ENCODE measurements around the gene IRAK1BP1.

DNA sequence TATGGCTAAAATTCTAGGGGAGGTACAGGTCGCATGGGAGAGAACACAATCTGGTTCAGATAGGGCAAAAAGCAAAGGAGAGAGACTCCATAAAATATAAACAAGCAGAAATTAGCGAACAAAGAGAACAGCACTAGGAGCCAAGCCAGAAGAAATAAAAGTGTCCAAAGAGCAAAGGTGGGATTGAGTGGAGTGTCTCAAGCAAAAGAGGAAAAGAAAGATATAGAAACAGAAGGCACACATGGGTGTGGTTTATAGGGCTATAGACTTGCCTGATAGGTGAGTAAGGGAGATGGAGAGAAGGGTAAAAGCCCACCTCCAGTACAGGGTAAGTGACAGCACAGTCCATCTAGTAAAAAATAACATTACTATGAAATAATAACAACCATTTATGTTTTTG lies 36.5 kb upstream of the IRAK1BP1 start:
- TF ChIP-seq, protein P1, sequence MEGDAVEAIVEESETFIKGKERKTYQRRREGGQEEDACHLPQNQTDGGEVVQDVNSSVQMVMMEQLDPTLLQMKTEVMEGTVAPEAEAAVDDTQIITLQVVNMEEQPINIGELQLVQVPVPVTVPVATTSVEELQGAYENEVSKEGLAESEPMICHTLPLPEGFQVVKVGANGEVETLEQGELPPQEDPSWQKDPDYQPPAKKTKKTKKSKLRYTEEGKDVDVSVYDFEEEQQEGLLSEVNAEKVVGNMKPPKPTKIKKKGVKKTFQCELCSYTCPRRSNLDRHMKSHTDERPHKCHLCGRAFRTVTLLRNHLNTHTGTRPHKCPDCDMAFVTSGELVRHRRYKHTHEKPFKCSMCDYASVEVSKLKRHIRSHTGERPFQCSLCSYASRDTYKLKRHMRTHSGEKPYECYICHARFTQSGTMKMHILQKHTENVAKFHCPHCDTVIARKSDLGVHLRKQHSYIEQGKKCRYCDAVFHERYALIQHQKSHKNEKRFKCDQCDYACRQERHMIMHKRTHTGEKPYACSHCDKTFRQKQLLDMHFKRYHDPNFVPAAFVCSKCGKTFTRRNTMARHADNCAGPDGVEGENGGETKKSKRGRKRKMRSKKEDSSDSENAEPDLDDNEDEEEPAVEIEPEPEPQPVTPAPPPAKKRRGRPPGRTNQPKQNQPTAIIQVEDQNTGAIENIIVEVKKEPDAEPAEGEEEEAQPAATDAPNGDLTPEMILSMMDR (IDR thresholded peaks at IDR 0.05): no peak
- TF ChIP-seq EZH2 (IDR thresholded peaks at IDR 0.05): no peak

Measured in neural progenitor cell (in vitro differentiated cells).